Measurements from ENCODE around the gene ETF1. TPM values are rescaled to one million over a fixed set of nuclear protein-coding genes. Genes with fewer than 3 reads are reported as not detected.
"Not testable (repeated sequence)": the region's sequence is repeated elsewhere in the genome, so short reads cannot be mapped to it uniquely, and the experiment has no call there.

The ETF1 gene
- total RNA-seq, 1 experiment from 2014 or later = 140 TPM

- no peaks in the 10 kb centered on the region for H3K9me3 ChIP-seq (replicated peaks)
- peaks cover 45% of the 10 kb centered on the region for H3K36me3 ChIP-seq
Observed at GRCh38 chr5:138528208-138528607, 14.8 kb downstream of the ETF1 start.

GRCh38 chr5:138527170-138527569 is 15.9 kb downstream of the ETF1 start:
- peaks cover 43% of the 10 kb centered on the region for H3K36me3 ChIP-seq
- H3K27ac ChIP-seq = no peak overlapping the region
- DNase-seq = no peak
- H3K9me3 ChIP-seq (replicated peaks) = no peaks in the 10 kb centered on the region
- H3K4me1 ChIP-seq = no peaks in the 10 kb centered on the region
- H3K27me3 ChIP-seq = no peaks in the 10 kb centered on the region
- no peak overlapping the region for H3K4me3 ChIP-seq

More at GRCh38 chr5:138528208-138528607, 14.8 kb downstream of the ETF1 start:
- Histone ChIP-seq H3K4me1 (no peaks in the 10 kb centered on the region), H3K27ac (no peak overlapping the region), H3K4me3 (no peak overlapping the region), H3K27me3 (no peaks in the 10 kb centered on the region)
- no peak for DNase-seq

- no peaks in the 10 kb centered on the region for H3K9me3 ChIP-seq (replicated peaks)
- no peaks in the 10 kb centered on the region for H3K27me3 ChIP-seq
- peaks cover 43% of the 10 kb centered on the region for H3K36me3 ChIP-seq
- H3K27ac ChIP-seq = no peak overlapping the region
- H3K4me1 ChIP-seq = peaks cover 2% of the 10 kb centered on the region; the same call in 1 of the 2 replicates
- DNase-seq = no peak
- no peak overlapping the region for H3K4me3 ChIP-seq
Observed at GRCh38 chr5:138523406-138523805, 19.6 kb downstream of the ETF1 start.

GRCh38 chr5:138520971-138521370 is 22.1 kb downstream of the ETF1 start:
- Histone ChIP-seq H3K27ac (no peak overlapping the region), H3K27me3 (no peaks in the 10 kb centered on the region), H3K9me3 (replicated peaks) (no peaks in the 10 kb centered on the region), H3K36me3 (peaks cover 53% of the 10 kb centered on the region), H3K4me3 (no peak overlapping the region), H3K4me1 (peaks cover 2% of the 10 kb centered on the region; the same call in 1 of the 2 replicates)
- no peak for DNase-seq

- DNase-seq = no peak
- Histone ChIP-seq H3K4me1 (peaks cover 2% of the 10 kb centered on the region; the same call in 1 of the 2 replicates), H3K27me3 (no peaks in the 10 kb centered on the region), H3K36me3 (peaks cover 72% of the 10 kb centered on the region), H3K27ac (no peak overlapping the region), H3K4me3 (no peak overlapping the region), H3K9me3 (replicated peaks) (no peaks in the 10 kb centered on the region)
Observed at GRCh38 chr5:138517437-138517836, 25.6 kb downstream of the ETF1 start.

- Histone ChIP-seq H3K9me3 (replicated peaks) (no peaks in the 10 kb centered on the region), H3K4me1 (peaks cover 2% of the 10 kb centered on the region; the same call in 1 of the 2 replicates), H3K36me3 (peaks cover 75% of the 10 kb centered on the region), H3K27ac (no peak overlapping the region), H3K4me3 (no peak overlapping the region), H3K27me3 (no peaks in the 10 kb centered on the region)
- no peak for DNase-seq
Observed at GRCh38 chr5:138515556-138516245, 27.3 kb downstream of the ETF1 start.

GRCh38 chr5:138514021-138514420 is 29.0 kb downstream of the ETF1 start:
- Histone ChIP-seq H3K27ac (no peak overlapping the region), H3K36me3 (peaks cover 85% of the 10 kb centered on the region), H3K4me3 (no peak overlapping the region), H3K9me3 (replicated peaks) (no peaks in the 10 kb centered on the region), H3K27me3 (no peaks in the 10 kb centered on the region), H3K4me1 (peaks cover 4% of the 10 kb centered on the region; the same call in 1 of the 2 replicates)
- DNase-seq = no peak

GRCh38 chr5:138508958-138509357 is 34.1 kb downstream of the ETF1 start:
- no peaks in the 10 kb centered on the region for H3K9me3 ChIP-seq (replicated peaks)
- DNase-seq = no peak
- peaks cover 6% of the 10 kb centered on the region; the same call in 1 of the 2 replicates for H3K4me1 ChIP-seq
- no peaks in the 10 kb centered on the region for H3K27me3 ChIP-seq
- H3K27ac ChIP-seq = no peak overlapping the region
- peaks cover 65% of the 10 kb centered on the region for H3K36me3 ChIP-seq
- H3K4me3 ChIP-seq = no peak overlapping the region

GRCh38 chr5:138507485-138507884 is 35.6 kb downstream of the ETF1 start:
- H3K36me3 ChIP-seq = peaks cover 50% of the 10 kb centered on the region
- H3K27ac ChIP-seq; H3K4me3 ChIP-seq; DNase-seq; H3K9me3 ChIP-seq (replicated peaks); H3K4me1 ChIP-seq; H3K27me3 ChIP-seq: not testable (repeated sequence)

GRCh38 chr5:138506370-138507306 is 36.4 kb downstream of the ETF1 start:
- DNase-seq = no peak
- Histone ChIP-seq H3K27me3 (no peaks in the 10 kb centered on the region), H3K27ac (no peak overlapping the region), H3K9me3 (replicated peaks) (no peaks in the 10 kb centered on the region), H3K4me3 (no peak overlapping the region), H3K36me3 (peaks cover 44% of the 10 kb centered on the region), H3K4me1 (peaks cover 6% of the 10 kb centered on the region; the same call in 1 of the 2 replicates)

GRCh38 chr5:138504799-138505198 is 38.2 kb downstream of the ETF1 start:
- no peak overlapping the region for H3K27ac ChIP-seq
- H3K27me3 ChIP-seq = no peaks in the 10 kb centered on the region
- DNase-seq = no peak
- H3K4me3 ChIP-seq = no peak overlapping the region
- H3K9me3 ChIP-seq (replicated peaks) = no peaks in the 10 kb centered on the region
- peaks cover 6% of the 10 kb centered on the region; the same call in 1 of the 2 replicates for H3K4me1 ChIP-seq
- H3K36me3 ChIP-seq = peaks cover 30% of the 10 kb centered on the region

GRCh38 chr5:138503487-138504270 is 39.4 kb downstream of the ETF1 start:
- DNase-seq = peak; percentile 45 to 82
- Histone ChIP-seq H3K9me3 (replicated peaks) (no peaks in the 10 kb centered on the region), H3K27me3 (no peaks in the 10 kb centered on the region), H3K27ac (no peak overlapping the region), H3K36me3 (peaks cover 20% of the 10 kb centered on the region), H3K4me1 (peaks cover under 1% of the 10 kb centered on the region; the same call in 1 of the 2 replicates), H3K4me3 (no peak overlapping the region)

- no peaks in the 10 kb centered on the region for H3K4me1 ChIP-seq
- H3K9me3 ChIP-seq (replicated peaks) = no peaks in the 10 kb centered on the region
- no peak overlapping the region for H3K4me3 ChIP-seq
- no peak for DNase-seq
- no peaks in the 10 kb centered on the region for H3K27me3 ChIP-seq
- no peak overlapping the region for H3K27ac ChIP-seq
- peaks cover 10% of the 10 kb centered on the region for H3K36me3 ChIP-seq
Observed at GRCh38 chr5:138502521-138502920, 40.5 kb downstream of the ETF1 start.

GRCh38 chr5:138502121-138502520 is 40.9 kb downstream of the ETF1 start:
- peaks cover 7% of the 10 kb centered on the region for H3K36me3 ChIP-seq
- no peaks in the 10 kb centered on the region for H3K9me3 ChIP-seq (replicated peaks)
- H3K27me3 ChIP-seq = no peaks in the 10 kb centered on the region
- H3K4me3 ChIP-seq = no peak overlapping the region
- H3K4me1 ChIP-seq = no peaks in the 10 kb centered on the region
- no peak for DNase-seq
- no peak overlapping the region for H3K27ac ChIP-seq
